Measurements from ENCODE around the gene PPP1R12C.
"Not testable (repeated sequence)": the region's sequence is repeated elsewhere in the genome, so short reads cannot be mapped to it uniquely, and the experiment has no call there.

DNA sequence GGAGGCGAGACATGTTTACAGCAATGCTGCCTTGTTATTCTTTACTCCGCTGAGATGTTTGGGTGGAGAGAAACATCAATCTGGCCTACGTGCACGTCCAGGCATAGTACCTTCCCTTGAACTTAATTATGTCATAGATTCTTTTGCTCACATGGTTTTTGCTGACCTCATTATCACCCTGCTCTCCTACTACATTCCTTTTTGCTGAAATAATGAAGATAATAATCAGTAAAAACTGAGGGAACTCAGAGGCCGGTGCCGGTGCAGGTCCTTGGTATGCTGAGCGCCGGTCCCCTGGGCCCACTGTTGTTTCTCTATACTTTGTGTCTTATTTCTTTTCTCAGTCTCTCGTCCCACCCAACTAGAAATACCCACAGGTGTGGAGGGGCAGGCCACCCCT, 57.1 kb downstream of the PPP1R12C start:
- TF ChIP-seq, protein P1, sequence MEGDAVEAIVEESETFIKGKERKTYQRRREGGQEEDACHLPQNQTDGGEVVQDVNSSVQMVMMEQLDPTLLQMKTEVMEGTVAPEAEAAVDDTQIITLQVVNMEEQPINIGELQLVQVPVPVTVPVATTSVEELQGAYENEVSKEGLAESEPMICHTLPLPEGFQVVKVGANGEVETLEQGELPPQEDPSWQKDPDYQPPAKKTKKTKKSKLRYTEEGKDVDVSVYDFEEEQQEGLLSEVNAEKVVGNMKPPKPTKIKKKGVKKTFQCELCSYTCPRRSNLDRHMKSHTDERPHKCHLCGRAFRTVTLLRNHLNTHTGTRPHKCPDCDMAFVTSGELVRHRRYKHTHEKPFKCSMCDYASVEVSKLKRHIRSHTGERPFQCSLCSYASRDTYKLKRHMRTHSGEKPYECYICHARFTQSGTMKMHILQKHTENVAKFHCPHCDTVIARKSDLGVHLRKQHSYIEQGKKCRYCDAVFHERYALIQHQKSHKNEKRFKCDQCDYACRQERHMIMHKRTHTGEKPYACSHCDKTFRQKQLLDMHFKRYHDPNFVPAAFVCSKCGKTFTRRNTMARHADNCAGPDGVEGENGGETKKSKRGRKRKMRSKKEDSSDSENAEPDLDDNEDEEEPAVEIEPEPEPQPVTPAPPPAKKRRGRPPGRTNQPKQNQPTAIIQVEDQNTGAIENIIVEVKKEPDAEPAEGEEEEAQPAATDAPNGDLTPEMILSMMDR (IDR thresholded peaks at IDR 0.05; ENCODE audit: poor library complexity), result not testable (repeated sequence)
- TF ChIP-seq EZH2 (IDR thresholded peaks at IDR 0.05; ENCODE audit: borderline replicate concordance), result not testable (repeated sequence)

Measured in hepatocyte (in vitro differentiated cells).